K562 treated with DMSO at 1 percent for 12 hours (cell line): ENCODE measurements around the gene TREML1. TPM values are rescaled to one million over a fixed set of nuclear protein-coding genes. Genes with fewer than 3 reads are reported as not detected.

Experiments used
- total RNA-seq: library from RNA; unstranded; fragments of 300-600 nt; gene quantifications from 2 replicates; pipeline ENCODE4 v1.2.3, GENCODE V29; 2022; ENCODE audit not compliant: insufficient read depth

The TREML1 gene, protein sequence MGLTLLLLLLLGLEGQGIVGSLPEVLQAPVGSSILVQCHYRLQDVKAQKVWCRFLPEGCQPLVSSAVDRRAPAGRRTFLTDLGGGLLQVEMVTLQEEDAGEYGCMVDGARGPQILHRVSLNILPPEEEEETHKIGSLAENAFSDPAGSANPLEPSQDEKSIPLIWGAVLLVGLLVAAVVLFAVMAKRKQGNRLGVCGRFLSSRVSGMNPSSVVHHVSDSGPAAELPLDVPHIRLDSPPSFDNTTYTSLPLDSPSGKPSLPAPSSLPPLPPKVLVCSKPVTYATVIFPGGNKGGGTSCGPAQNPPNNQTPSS
- total RNA-seq = not detected in 2 replicates

DNA sequence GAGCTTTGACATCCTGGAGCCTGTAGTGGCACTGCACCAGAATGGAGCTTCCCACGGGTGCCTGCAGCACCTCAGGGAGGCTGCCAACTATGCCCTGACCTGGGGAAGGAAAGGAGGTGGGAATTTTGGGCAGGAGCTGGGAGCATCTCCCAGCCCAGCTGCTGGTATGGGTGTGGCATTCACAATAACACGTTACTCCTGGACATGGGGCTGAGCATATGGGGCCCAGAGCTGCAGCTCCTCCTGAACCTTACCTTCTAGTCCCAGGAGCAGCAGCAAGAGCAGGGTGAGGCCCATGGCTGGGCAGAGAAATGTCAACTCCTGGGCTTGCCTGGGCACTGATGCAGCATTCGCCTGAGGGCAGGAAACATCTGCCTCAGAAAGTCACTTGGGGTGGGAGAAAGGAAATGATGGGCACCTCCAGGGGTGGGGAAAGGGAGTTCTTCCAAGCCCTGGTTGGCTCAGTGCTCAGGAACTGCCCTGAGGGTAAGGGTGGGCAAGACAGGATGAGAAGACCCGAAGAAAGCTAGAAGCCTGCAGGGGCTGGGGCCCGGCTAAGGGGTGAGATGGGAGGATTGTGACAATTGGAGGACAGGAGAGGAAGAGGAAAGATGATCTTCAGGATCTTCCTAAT, at the start of gene TREML1:
Gene TREML1, minus strand, starts transcription at position 356 of the 634 bp plus-strand sequence. Its CDS starts 59 bp downstream, at position 297.

DNA sequence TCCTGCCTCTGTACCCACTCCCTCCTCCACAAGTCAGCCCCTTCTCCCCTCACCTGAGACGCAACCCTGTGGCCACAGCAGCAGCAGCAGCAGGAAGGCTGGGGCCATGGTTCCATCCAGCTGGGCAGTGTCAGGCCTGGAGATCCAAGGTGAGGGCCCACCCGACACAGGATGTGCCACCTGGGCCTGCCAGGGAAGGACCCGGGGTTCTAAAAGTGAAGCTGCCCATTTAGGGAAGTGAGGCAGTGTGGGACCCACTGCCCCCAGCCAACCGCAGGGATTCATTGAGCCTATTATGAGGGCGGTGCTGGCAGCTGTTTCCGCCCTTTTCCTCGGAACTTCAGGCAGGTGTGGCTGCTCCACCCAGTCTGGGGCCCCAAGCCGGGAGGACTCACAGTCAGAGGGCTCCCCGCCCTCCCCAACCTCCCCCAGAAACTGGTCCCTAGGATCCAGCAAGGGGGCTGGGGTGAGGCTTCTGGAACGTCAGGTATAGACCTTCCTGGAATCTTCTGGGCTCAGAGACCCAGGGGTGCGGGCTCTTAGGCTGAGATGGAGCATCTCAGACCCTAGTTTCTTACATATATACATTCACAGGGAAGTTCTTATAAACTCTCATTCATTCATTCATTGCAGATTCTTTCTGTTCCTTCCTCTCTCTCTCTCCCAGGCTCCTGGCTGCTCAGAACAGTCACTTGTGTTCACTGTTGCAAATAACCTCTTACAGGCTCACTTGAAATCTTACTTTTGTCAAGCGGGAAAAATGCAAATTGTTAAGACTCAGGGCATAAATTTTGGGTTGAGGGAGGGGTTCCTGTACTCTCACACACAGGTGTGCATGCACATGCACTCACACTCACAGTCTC, 47.0 kb upstream of the TREML1 start, which contains the start of gene TREML2:
Gene TREML2, minus strand, starts transcription at position 249 of the 863 bp plus-strand sequence. Its CDS starts 141 bp downstream, at position 108.

DNA sequence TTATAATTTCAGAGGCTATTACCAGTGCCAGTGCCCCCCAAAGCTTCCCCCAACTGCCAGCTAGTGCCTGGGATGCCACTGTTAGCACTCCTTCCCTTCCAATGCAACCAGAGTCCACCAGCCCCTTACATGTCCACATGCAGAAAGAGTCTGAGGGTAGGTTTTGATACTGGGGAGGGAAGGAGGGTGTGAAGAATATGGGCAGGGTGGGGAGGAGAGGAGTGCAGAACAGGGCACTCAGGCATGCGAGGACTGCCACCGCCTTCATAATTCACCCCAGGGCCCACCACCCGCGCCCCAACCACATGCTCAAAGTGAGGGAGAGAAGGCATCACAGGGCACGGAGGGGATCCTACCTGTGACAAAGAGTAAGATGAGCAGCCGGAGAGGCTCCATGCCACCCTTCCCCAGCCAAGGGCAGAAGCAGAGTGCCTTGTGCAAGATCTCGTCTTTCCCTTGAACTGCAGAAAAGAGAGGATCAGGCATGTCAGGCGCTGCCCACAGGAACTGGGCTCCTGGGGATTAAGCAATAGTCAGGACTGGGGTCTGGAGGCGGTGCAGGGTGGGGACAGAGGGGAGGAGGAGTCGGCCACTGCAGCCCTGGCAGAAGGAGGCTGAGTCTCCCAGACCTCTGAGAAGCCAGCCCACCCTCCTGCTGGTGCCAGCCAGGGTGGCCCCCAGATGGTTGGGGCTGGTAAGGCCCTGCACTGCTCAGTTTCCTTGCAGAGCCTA, 8.7 kb upstream of the TREML1 start, which contains the start of gene TREM2:
Gene TREM2, minus strand, starts transcription at position 430 of the 732 bp plus-strand sequence. Its CDS starts 34 bp downstream, at position 396.

Other genes with a start within 250 kb of the TREML1 start
- gene UNC5CL, start 115.1 kb downstream of the TREML1 start, total RNA-seq = 1.1 and 1.7 TPM in 2 replicates
- gene TSPO2, start 111.9 kb downstream of the TREML1 start, total RNA-seq = not detected in 2 replicates
- not detected in 2 replicates for gene APOBEC2, start 101.1 kb downstream of the TREML1 start, total RNA-seq
- gene OARD1, start 82.0 kb downstream of the TREML1 start, total RNA-seq = 24.2 and 38.0 TPM in 2 replicates
- gene NFYA, start 81.4 kb downstream of the TREML1 start, total RNA-seq = 5.2 and 21.8 TPM in 2 replicates
- not detected in 2 replicates for gene TREM2, start 8.8 kb upstream of the TREML1 start, total RNA-seq
- gene TREML2, start 46.8 kb upstream of the TREML1 start, total RNA-seq = 0.63 and 1.7 TPM in 2 replicates
- gene TREML4, start 74.0 kb upstream of the TREML1 start, total RNA-seq = not detected in 2 replicates
- gene TREM1, start 132.3 kb upstream of the TREML1 start, total RNA-seq = not detected in 2 replicates
- not detected in 2 replicates for gene NCR2, start 181.3 kb upstream of the TREML1 start, total RNA-seq